GM23248 (cell line): ENCODE results near the gene BRD2. TPM values are rescaled to one million over a fixed set of nuclear protein-coding genes. Genes with fewer than 3 reads are reported as not detected.
A peak's percentile ranks its signal among the peaks of the same experiment; 100 is the strongest.

Experiments
- DNase-seq: peaks from one replicate; pipeline ENCODE4 v3.0.0-alpha.2; 2015
- H2AFZ ChIP-seq: fragments of 200-600 bp; sonication (generic); 2 replicates; pipeline ENCODE4 v1.6.1; 2016; ENCODE audit warnings: antibody characterized with exemption
- H3F3A ChIP-seq: fragments of 200-600 bp; sonication (generic); 2 replicates; pipeline ENCODE4 v1.6.1; 2016; ENCODE audit warnings: mild to moderate bottlenecking, antibody characterized with exemption, mixed run types; ENCODE audit not compliant: insufficient read depth
- H3K27ac ChIP-seq: fragments of 200-600 bp; sonication (generic); 2 replicates; pipeline ENCODE4 v1.5.1; 2016; ENCODE audit warnings: mild to moderate bottlenecking
- H3K27me3 ChIP-seq: fragments of 200-600 bp; sonication (generic); replicated peaks from 2 replicates; pipeline ENCODE4 v1.6.1; 2016; ENCODE audit warnings: mild to moderate bottlenecking; ENCODE audit not compliant: insufficient read depth
- H3K36me3 ChIP-seq: fragments of 200-600 bp; sonication (generic); 2 replicates; pipeline ENCODE4 v1.6.1; 2016; ENCODE audit warnings: low read depth, mild to moderate bottlenecking
- H3K4me1 ChIP-seq: fragments of 200-600 bp; sonication (generic); 2 replicates; pipeline ENCODE4 v1.6.1; 2016; ENCODE audit warnings: mild to moderate bottlenecking; ENCODE audit not compliant: insufficient read depth
- H3K4me2 ChIP-seq: fragments of 200-600 bp; sonication (generic); one replicate; pipeline ENCODE4 v1.6.1; 2016; ENCODE audit warnings: mild to moderate bottlenecking; ENCODE audit not compliant: unreplicated experiment
- H3K4me3 ChIP-seq: fragments of 200-600 bp; sonication (generic); 2 replicates; pipeline ENCODE4 v1.5.1; 2016; ENCODE audit warnings: mild to moderate bottlenecking
- H3K79me2 ChIP-seq: fragments of 200-600 bp; sonication (generic); 2 replicates; pipeline ENCODE4 v1.6.1; 2016; ENCODE audit warnings: mild to moderate bottlenecking; ENCODE audit not compliant: insufficient read depth
- H3K9ac ChIP-seq: fragments of 200-600 bp; sonication (generic); 2 replicates; pipeline ENCODE4 v1.6.1; 2016; ENCODE audit warnings: mild to moderate bottlenecking
- H3K9me2 ChIP-seq: fragments of 200-600 bp; sonication (generic); 2 replicates; pipeline ENCODE4 v1.6.1; 2016; ENCODE audit warnings: mixed run types, mild to moderate bottlenecking, moderate library complexity; ENCODE audit not compliant: insufficient read depth
- H3K9me3 ChIP-seq: fragments of 200-600 bp; sonication (generic); one replicate; pipeline ENCODE4 v1.6.1; 2017; ENCODE audit warnings: low read depth
- H4K20me1 ChIP-seq: fragments of 200-600 bp; sonication (generic); 2 replicates; pipeline ENCODE4 v1.6.0; 2016; ENCODE audit not compliant: insufficient read depth
- EZH2 ChIP-seq: fragments of 200-600 bp; sonication (generic); IDR thresholded peaks from 2 replicates; pipeline ENCODE4 v1.6.1; 2018; ENCODE audit warnings: antibody characterized with exemption, mild to moderate bottlenecking; ENCODE audit not compliant: insufficient read depth, poor library complexity, severe bottlenecking
- EZH2phosphoT487 ChIP-seq: fragments of 200-600 bp; sonication (generic); IDR thresholded peaks from 2 replicates; pipeline ENCODE4 v1.6.1; 2018; ENCODE audit warnings: antibody characterized with exemption, moderate library complexity, mild to moderate bottlenecking, low read depth; ENCODE audit not compliant: insufficient read depth
- WGBS, 2 experiments: methylation state at CpG; one replicate each; pipeline ENCODE4 v1.1.6; 2015 to 2017; ENCODE audit warnings: low lambda C conversion rate in 2 of 2, low coverage in 1 of 2; ENCODE audit errors: missing lambda C conversion rate in 2 of 2; 5-methylcytosine and 5-hydroxymethylcytosine counted together
- in situ Hi-C: fragments of 300-500 bp; cut with MboI; formaldehyde crosslinking; loops from 2 replicates; pipeline ENCODE4 v1.15.0; 2020
- polyA plus RNA-seq: library from polyadenylated mRNA; unstranded; fragments of >200 nt; fragmentation: Nextera tagmentation; extraction: Ambion mirVana; gene quantifications from 2 replicates; pipeline ENCODE4 v1.2.1, GENCODE V29; 2016
- total RNA-seq: library from RNA; depleted of rRNA; stranded (reverse); fragments of >200 nt; shearing (Covaris generic); gene quantifications from 2 replicates; pipeline ENCODE4 v1.2.3, GENCODE V29; 2014

BRD2 gene
- total and polyA plus RNA-seq, 2 experiments from 2014 or later: 85.4 to 105 TPM

DNA sequence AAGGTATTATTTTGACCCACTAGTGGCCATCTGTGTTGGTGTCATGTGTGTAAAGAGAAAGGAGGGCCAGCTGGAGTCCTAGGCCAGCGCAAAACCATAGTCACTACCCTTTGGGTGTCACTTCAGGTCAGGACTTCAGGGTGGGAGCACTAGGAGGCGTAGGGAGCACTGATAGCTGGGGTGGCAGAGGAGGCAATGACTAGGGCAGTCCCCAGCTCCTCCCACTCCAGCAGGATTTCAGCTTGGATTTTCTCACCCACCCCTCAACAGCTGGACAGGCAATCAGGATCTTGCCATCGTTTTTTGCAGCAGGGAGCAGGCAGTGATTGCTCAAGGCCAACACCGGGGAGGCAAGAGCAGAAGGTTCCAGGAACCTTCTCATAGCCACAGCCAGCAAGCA is 45.2 kb downstream of the BRD2 start:
- TF ChIP-seq EZH2 (no peak), EZH2phosphoT487 (no peak)
- Histone ChIP-seq H3K27me3 (peaks cover 51% of the 10 kb centered on the region), H3K79me2 (no peaks in the 10 kb centered on the region), H3K9ac (no peak overlapping the region), H3K9me3 (no peaks in the 10 kb centered on the region), H3K4me2 (no peak overlapping the region), H3K27ac (no peak overlapping the region), H3K4me3 (no peak overlapping the region), H3K36me3 (no peaks in the 10 kb centered on the region), H3F3A (no peaks in the 10 kb centered on the region), H2AFZ (no peak overlapping the region), H3K4me1 (no peaks in the 10 kb centered on the region), H3K9me2 (no peaks in the 10 kb centered on the region), H4K20me1 (no peaks in the 10 kb centered on the region)
- DNase-seq: no peak
- 44% methylated on average over 4 of the region's 4 CpGs for WGBS, 2 experiments
- in situ Hi-C loops: loop anchor here (10.0 kb wide), 2 partner anchors 131 to 231 kb away; no protein-coding TSS in a partner anchor

- H3K4me2 ChIP-seq: no peak overlapping the region
- no peaks in the 10 kb centered on the region for H3K4me1 ChIP-seq
- no peak overlapping the region for H3K27ac ChIP-seq
- H3K79me2 ChIP-seq: no peaks in the 10 kb centered on the region
- H4K20me1 ChIP-seq: no peaks in the 10 kb centered on the region
- H3K4me3 ChIP-seq: no peak overlapping the region
- 3 to 5% methylated on average over 6 of the region's 6 CpGs for WGBS, 2 experiments
- H3K36me3 ChIP-seq: no peaks in the 10 kb centered on the region
- no peaks in the 10 kb centered on the region for H3F3A ChIP-seq
- in situ Hi-C loops: loop anchor here (10.0 kb wide), 2 partner anchors 130 to 230 kb away; no protein-coding TSS in a partner anchor
- no peak overlapping the region for H3K9ac ChIP-seq
- H3K9me2 ChIP-seq: no peaks in the 10 kb centered on the region
- H2AFZ ChIP-seq: no peak overlapping the region
- H3K27me3 ChIP-seq: peaks cover 43% of the 10 kb centered on the region
- TF ChIP-seq EZH2: no peak
- TF ChIP-seq EZH2phosphoT487: no peak
- peak; percentile 79 for DNase-seq
- no peaks in the 10 kb centered on the region for H3K9me3 ChIP-seq
These were observed 46.6 kb downstream of the BRD2 start for GRCh38 chr6:33014841-33015634.

GRCh38 chr6:33015798-33016197 is 47.4 kb downstream of the BRD2 start:
- H3K79me2 ChIP-seq: no peaks in the 10 kb centered on the region
- no peaks in the 10 kb centered on the region for H3K9me2 ChIP-seq
- no peak overlapping the region for H3K27ac ChIP-seq
- H2AFZ ChIP-seq: no peak overlapping the region
- no peaks in the 10 kb centered on the region for H3K9me3 ChIP-seq
- H3K4me3 ChIP-seq: no peak overlapping the region
- peaks cover 35% of the 10 kb centered on the region for H3K27me3 ChIP-seq
- TF ChIP-seq EZH2phosphoT487 (no peak), EZH2 (no peak)
- H3K36me3 ChIP-seq: no peaks in the 10 kb centered on the region
- DNase-seq: no peak
- H3F3A ChIP-seq: no peaks in the 10 kb centered on the region
- no peaks in the 10 kb centered on the region for H3K4me1 ChIP-seq
- WGBS, 2 experiments: 73 to 82% methylated on average over 11 of the region's 11 CpGs
- no peak overlapping the region for H3K9ac ChIP-seq
- no peaks in the 10 kb centered on the region for H4K20me1 ChIP-seq
- in situ Hi-C loops: loop anchor here (10.0 kb wide), 2 partner anchors 129 to 229 kb away; no protein-coding TSS in a partner anchor
- no peak overlapping the region for H3K4me2 ChIP-seq

- no peak overlapping the region for H3K4me2 ChIP-seq
- H3K79me2 ChIP-seq: no peaks in the 10 kb centered on the region
- H2AFZ ChIP-seq: no peak overlapping the region
- H3F3A ChIP-seq: no peaks in the 10 kb centered on the region
- no peak overlapping the region for H3K27ac ChIP-seq
- H3K4me3 ChIP-seq: no peak overlapping the region
- no peaks in the 10 kb centered on the region for H4K20me1 ChIP-seq
- DNase-seq: no peak
- no peaks in the 10 kb centered on the region for H3K9me2 ChIP-seq
- no peaks in the 10 kb centered on the region for H3K9me3 ChIP-seq
- no peak overlapping the region for H3K9ac ChIP-seq
- H3K27me3 ChIP-seq: peaks cover 23% of the 10 kb centered on the region
- TF ChIP-seq EZH2phosphoT487 (no peak), EZH2 (no peak)
- H3K4me1 ChIP-seq: no peaks in the 10 kb centered on the region
- in situ Hi-C loops: loop anchor here (10.0 kb wide), 2 partner anchors 128 to 228 kb away; no protein-coding TSS in a partner anchor
- no peaks in the 10 kb centered on the region for H3K36me3 ChIP-seq
- 71 to 72% methylated on average over 4 of the region's 4 CpGs for WGBS, 2 experiments
These were observed 48.6 kb downstream of the BRD2 start for GRCh38 chr6:33017018-33017417.
